ENCODE data around the gene PIGU. TPM values are rescaled to one million over a fixed set of nuclear protein-coding genes. Genes with fewer than 3 reads are reported as not detected.

PIGU gene
- total RNA-seq, 1 donor from 2014 or later = 20.7 TPM

- DNase-seq (ENCODE audit: low read depth) = no peak
Measured at GRCh38 chr20:34703424-34704176, 26.7 kb upstream of the PIGU start.

GRCh38 chr20:34703061-34703423 lies 26.1 kb upstream of the PIGU start:
- no peak for TF ChIP-seq CTCF (IDR thresholded peaks at IDR 0.05; ENCODE audit: insufficient read depth, low read length, poor library complexity, severe bottlenecking)
- H3K27me3 ChIP-seq (ENCODE audit: control insufficient read depth, insufficient read depth, low read length) = no peaks in the 10 kb centered on the region
- no peaks in the 10 kb centered on the region for H3K36me3 ChIP-seq (ENCODE audit: control insufficient read depth, insufficient read depth, low read length)
- DNase-seq (ENCODE audit: low read depth) = no peak
- peak overlapping the region; percentile 91 for H3K4me3 ChIP-seq (ENCODE audit: low read depth, low read length)

More at GRCh38 chr20:34703424-34704176, 26.7 kb upstream of the PIGU start:
- peak overlapping the region; percentile 91 for H3K4me3 ChIP-seq (ENCODE audit: low read depth, low read length)
- H3K27me3 ChIP-seq (ENCODE audit: control insufficient read depth, insufficient read depth, low read length) = no peaks in the 10 kb centered on the region
- no peaks in the 10 kb centered on the region for H3K36me3 ChIP-seq (ENCODE audit: control insufficient read depth, insufficient read depth, low read length)
- TF ChIP-seq CTCF (IDR thresholded peaks at IDR 0.05; ENCODE audit: insufficient read depth, low read length, poor library complexity, severe bottlenecking) = no peak

GRCh38 chr20:34701405-34702085 lies 24.7 kb upstream of the PIGU start:
- DNase-seq (ENCODE audit: low read depth) = no peak
- Histone ChIP-seq H3K36me3 (ENCODE audit: control insufficient read depth, insufficient read depth, low read length) (no peaks in the 10 kb centered on the region), H3K4me3 (ENCODE audit: low read depth, low read length) (no peak overlapping the region), H3K27me3 (ENCODE audit: control insufficient read depth, insufficient read depth, low read length) (no peaks in the 10 kb centered on the region)
- TF ChIP-seq CTCF (IDR thresholded peaks at IDR 0.05; ENCODE audit: insufficient read depth, low read length, poor library complexity, severe bottlenecking) = no peak

GRCh38 chr20:34693414-34693813 lies 16.5 kb upstream of the PIGU start:
- Histone ChIP-seq H3K36me3 (ENCODE audit: control insufficient read depth, insufficient read depth, low read length) (no peaks in the 10 kb centered on the region), H3K4me3 (ENCODE audit: low read depth, low read length) (no peak overlapping the region), H3K27me3 (ENCODE audit: control insufficient read depth, insufficient read depth, low read length) (no peaks in the 10 kb centered on the region)
- no peak for TF ChIP-seq CTCF (IDR thresholded peaks at IDR 0.05; ENCODE audit: insufficient read depth, low read length, poor library complexity, severe bottlenecking)
- DNase-seq (ENCODE audit: low read depth) = no peak

- Histone ChIP-seq H3K36me3 (ENCODE audit: control insufficient read depth, insufficient read depth, low read length) (no peaks in the 10 kb centered on the region), H3K4me3 (ENCODE audit: low read depth, low read length) (no peak overlapping the region), H3K27me3 (ENCODE audit: control insufficient read depth, insufficient read depth, low read length) (no peaks in the 10 kb centered on the region)
- DNase-seq (ENCODE audit: low read depth) = no peak
- TF ChIP-seq CTCF (IDR thresholded peaks at IDR 0.05; ENCODE audit: insufficient read depth, low read length, poor library complexity, severe bottlenecking) = no peak
Measured at GRCh38 chr20:34691838-34692237, 14.9 kb upstream of the PIGU start.

Data from kidney epithelial cell (primary cell).